K562 (cell line): ENCODE results near the gene HP. TPM values are rescaled to one million over a fixed set of nuclear protein-coding genes. Genes with fewer than 3 reads are reported as not detected.

Experiments
- CTBP1 ChIP-seq: fragments of 450-650 bp; IDR thresholded peaks from 2 replicates; pipeline ENCODE4 v1.6.1; 2016; ENCODE audit warnings: borderline replicate concordance
- ETV5 ChIP-seq: sonication (generic); formaldehyde crosslinking; IDR thresholded peaks from 2 replicates; pipeline ENCODE4 v1.4.0; 2020; ENCODE audit warnings: low read depth, mild to moderate bottlenecking, missing genetic modification reagents
- KDM5B ChIP-seq: fragments of 200-600 bp; sonication (generic); IDR thresholded peaks from 2 replicates; pipeline ENCODE4 v1.6.1; 2012; ENCODE audit warnings: low read depth, mild to moderate bottlenecking, moderate library complexity, low read length, control low read depth, inconsistent platforms; ENCODE audit not compliant: insufficient replicate concordance
- MAZ ChIP-seq, 2 experiments: fragments of 450-650 bp in 1 of 2; sonication (generic) in 1 of 2; formaldehyde crosslinking; IDR thresholded peaks in 1 of 2; conservative IDR thresholded peaks in 1 of 2; 2 replicates each; pipeline versions ENCODE4 v1.4.0 to v1.5.0; 2020; ENCODE audit warnings: mild to moderate bottlenecking in 1 of 2, missing genetic modification reagents in 1 of 2
- NELFE ChIP-seq: IDR thresholded peaks from 2 replicates; pipeline ENCODE4 v1.6.1; 2011; ENCODE audit warnings: mild to moderate bottlenecking; ENCODE audit not compliant: insufficient read depth, insufficient read length
- NRF1 ChIP-seq, 2 experiments: fragments of 450-650 bp; IDR thresholded peaks in 1 of 2; conservative IDR thresholded peaks in 1 of 2; 2 replicates each; pipeline ENCODE4 v1.6.1; 2014; ENCODE audit warnings: mild to moderate bottlenecking in 2 of 2
- SRSF1 ChIP-seq: fragments of 200-400 bp; formaldehyde crosslinking; IDR thresholded peaks from 2 replicates; pipeline ENCODE4 v1.6.1; 2017; ENCODE audit warnings: mild to moderate bottlenecking, low read depth, low read length, moderate library complexity
- SUPT5H ChIP-seq: fragments of 450-650 bp; IDR thresholded peaks from 2 replicates; pipeline ENCODE4 v1.6.1; 2016
- ZBTB40 ChIP-seq, 2 experiments: fragments of 450-650 bp in 1 of 2; sonication (generic) in 1 of 2; formaldehyde crosslinking in 1 of 2; IDR thresholded peaks; 2 replicates each; pipeline versions ENCODE4 v1.7.1 to v1.9.0; 2016 to 2022; ENCODE audit warnings: inconsistent platforms in 1 of 2, mild to moderate bottlenecking in 1 of 2, missing genetic modification reagents in 1 of 2
- ZBTB7A ChIP-seq: IDR thresholded peaks from 2 replicates; pipeline ENCODE4 v1.6.1; 2011; ENCODE audit warnings: low read depth, mild to moderate bottlenecking, low read length, moderate library complexity, borderline replicate concordance; ENCODE audit not compliant: control insufficient read depth
- ZHX1 ChIP-seq: fragments of 150-350 bp; conservative IDR thresholded peaks from 2 replicates; pipeline ENCODE4 v1.6.1; 2014; ENCODE audit warnings: low read length
- ZNF232 ChIP-seq: sonication (generic); formaldehyde crosslinking; IDR thresholded peaks from 2 replicates; pipeline ENCODE4 v1.8.0; 2022; ENCODE audit warnings: mild to moderate bottlenecking, missing genetic modification reagents
- ZNF316 ChIP-seq: fragments of 450-650 bp; IDR thresholded peaks from 2 replicates; pipeline ENCODE4 v1.6.1; 2016
- ZNF444 ChIP-seq: fragments of 250-450 bp; sonication (Bioruptor Pico); IDR thresholded peaks from 2 replicates; pipeline ENCODE4 v1.4.0; 2020; ENCODE audit warnings: mild to moderate bottlenecking, moderate library complexity
- ZNF707 ChIP-seq: fragments of 250-450 bp; sonication (Bioruptor Pico); conservative IDR thresholded peaks from 2 replicates; pipeline ENCODE4 v1.8.0; 2022; ENCODE audit warnings: inconsistent platforms, mild to moderate bottlenecking, moderate library complexity
- polyA plus RNA-seq, 8 experiments: library from polyadenylated mRNA; depleted of rRNA in 4 of 8; stranded (reverse) in 5 of 8; unstranded in 3 of 8; fragments of >200 nt; fragmentation: Nextera tagmentation in 2 of 8; fragmentation: Illumina TruSeq in 1 of 8; extraction: Ambion mirVana in 2 of 8; extraction: Trizol in 1 of 8; gene quantifications; 2 replicates each; pipeline versions ENCODE4 v1.2.1 to v1.2.3, GENCODE V29; 2011 to 2014; ENCODE audit warnings: inconsistent platforms in 1 of 8, missing spikeins in 1 of 8
- total RNA-seq, 7 experiments: library from RNA; depleted of rRNA in 6 of 7; stranded (reverse); fragments of >200 nt in 6 of 7; fragmentation: Illumina TruSeq in 2 of 7; extraction: Trizol in 2 of 7; gene quantifications; 2 replicates each; pipeline versions ENCODE4 v1.2.1 to v1.2.3, GENCODE V29; 2011 to 2021; ENCODE audit warnings: low replicate concordance in 1 of 7

HP gene
- total and polyA plus RNA-seq, 9 of the 15 experiments (the other 6 are each of a cell fraction or from before 2014, with no cell fraction given) = 0.04 to 8.7 TPM; not detected in 7

- TF ChIP-seq ZBTB40 (IDR thresholded peaks at IDR 0.05) (peak; percentile 98), ZBTB40 (CRISPR knock-in tag; IDR thresholded peaks at IDR 0.05) (no peak), CTBP1 (0 out of 2 replicates have a peak, but pooled peaks have one; percentile 30), SRSF1 (no peak), ETV5 (CRISPR knock-in tag) (peak; percentile 88), ZBTB7A (no peak), MAZ (CRISPR knock-in tag; conservative IDR thresholded peaks at IDR 0.05 in 1 of 2, IDR thresholded peaks at IDR 0.05 in 1 of 2) (peak; percentile 66 to 82), ZNF707 (no peak), KDM5B (peak; percentile 89), SUPT5H (peak; percentile 87), ZHX1 (peak; percentile 66; the same call in 1 of the 2 replicates), ZNF444 (CRISPR knock-in tag) (no peak), ZNF232 (CRISPR knock-in tag) (no peak; the same call in 1 of the 2 replicates), NRF1 (conservative IDR thresholded peaks at IDR 0.05 in 1 of 2, IDR thresholded peaks at IDR 0.05 in 1 of 2) (peak; percentile 72 to 76), NELFE (no peak), ZNF316 (no peak)
Measured at GRCh38 chr16:72093448-72094265, 39.4 kb downstream of the HP start, which contains the start of the genes DHX38 and TXNL4B (continued).
